ENCODE measurements around the gene FGGY.
"Not testable (repeated sequence)": the region's sequence is repeated elsewhere in the genome, so short reads cannot be mapped to it uniquely, and the experiment has no call there.

The FGGY gene

DNA sequence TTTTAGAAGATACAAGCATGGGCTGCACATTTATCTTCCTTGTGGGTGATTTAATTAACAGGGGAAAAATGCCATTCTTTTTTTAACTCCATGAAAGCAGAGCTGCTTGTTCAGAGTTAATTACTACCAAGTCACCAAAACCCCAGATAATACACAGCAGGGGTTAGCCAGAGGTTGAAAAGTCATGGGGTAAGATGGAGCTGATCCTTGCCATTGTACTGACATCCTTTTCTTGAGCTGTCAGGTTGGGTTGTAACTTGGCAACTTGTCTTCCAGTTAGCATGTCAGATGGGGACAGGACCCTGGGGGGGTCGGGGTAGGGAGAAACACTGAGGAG is 260.6 kb downstream of the FGGY start:
- no peak for DNase-seq

DNA sequence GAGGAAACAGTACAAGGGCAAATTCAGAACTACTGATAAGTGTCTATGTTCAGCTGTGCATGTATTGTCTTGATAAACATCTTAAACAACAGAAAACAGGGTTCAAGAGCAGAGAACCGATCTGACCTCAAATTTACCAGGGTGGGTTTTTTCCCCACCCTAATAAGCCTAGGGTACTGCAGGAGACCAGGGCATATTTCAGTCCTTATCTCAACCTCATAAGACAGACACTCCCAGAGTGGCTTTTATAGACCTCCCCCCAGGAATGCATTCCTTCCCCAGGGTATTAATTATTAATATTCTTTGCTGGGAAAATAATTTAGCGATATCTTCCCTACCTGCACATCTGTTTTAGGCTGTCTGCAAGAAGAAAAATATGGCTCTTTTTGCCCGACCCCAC is 261.7 kb downstream of the FGGY start:
- DNase-seq, result not testable (repeated sequence)

DNA sequence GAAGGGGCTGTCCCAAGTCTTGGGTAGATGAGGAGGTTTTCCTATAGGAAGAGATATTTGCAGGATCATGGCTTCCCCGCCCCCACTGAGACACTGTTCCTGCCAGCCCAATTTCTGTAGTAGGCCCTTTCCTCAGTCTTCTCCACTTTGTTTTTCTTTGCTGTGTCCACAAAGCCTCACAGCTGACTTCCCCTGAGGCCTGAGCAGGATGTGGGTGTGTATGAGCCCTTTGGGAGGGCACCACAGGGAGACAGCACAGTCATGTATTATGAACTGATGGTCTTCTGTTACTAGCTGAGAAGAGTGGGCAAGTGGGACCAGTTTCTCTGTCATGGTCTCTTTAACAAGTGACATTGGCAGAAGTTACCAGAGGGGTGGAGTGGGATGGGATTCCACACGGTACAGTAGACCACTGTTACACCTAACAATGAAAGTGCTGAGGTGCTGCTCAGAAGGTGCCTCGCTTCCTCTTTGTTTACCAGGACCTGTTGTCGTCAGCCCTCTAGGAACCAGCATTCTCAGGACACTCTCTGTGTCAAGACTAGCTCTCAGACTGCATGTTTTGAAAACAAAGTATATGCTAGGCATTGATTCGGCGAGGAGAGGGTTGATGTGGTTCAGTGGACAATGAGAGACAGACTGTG is 264.0 kb downstream of the FGGY start:
- DNase-seq, result no peak

DNA sequence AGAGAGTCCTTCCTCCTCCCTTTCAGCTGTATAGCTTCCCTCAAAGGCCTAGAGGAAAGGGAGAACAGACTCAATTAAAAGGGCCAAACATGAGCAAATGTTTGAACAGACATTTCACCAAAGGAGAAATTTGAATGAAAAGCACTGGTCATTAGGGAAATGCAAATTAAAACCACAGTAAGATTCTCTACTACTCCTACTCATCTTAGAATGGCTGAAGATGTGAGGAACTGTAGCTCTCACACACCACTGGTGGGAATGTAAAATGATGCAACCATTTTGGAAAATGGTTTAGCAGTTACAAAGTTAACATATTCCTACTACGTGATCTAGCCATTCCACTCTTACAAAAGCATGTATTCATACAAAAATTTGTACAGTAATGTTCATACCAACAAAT is 264.9 kb downstream of the FGGY start:
- no peak for DNase-seq

DNA sequence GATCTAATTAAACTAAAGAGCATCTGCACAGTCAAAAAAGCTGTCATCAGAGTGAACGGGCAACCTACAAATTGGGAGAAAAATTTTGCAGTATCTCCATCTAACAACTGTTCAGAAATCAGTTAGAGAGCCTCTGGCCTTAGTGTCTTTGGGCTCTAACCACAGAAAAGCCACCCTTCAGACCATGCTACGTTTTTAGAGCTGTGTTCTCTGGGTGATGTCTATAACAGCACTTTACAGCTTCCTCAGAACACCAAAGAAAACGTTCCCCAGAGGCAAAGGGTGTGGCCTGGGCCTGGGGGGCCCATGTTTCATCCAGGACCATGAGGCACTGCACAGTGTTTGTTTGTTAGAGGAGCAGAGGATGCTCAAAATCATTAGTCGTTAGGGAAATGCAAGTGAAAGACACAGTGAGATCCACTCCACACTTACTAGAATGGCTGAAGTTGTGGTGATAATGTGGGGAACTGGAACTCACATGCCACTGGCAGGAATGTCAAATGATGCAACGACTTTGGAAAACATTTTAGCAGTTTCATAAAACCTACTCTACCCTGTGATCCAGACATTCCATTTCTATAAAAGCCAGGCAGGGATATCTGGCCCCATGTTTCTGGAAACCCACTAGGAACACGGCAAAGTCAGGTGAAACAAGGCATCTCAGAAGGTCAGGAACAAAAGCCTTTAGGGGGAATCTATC is 267.4 kb downstream of the FGGY start:
- DNase-seq, result no peak

DNA sequence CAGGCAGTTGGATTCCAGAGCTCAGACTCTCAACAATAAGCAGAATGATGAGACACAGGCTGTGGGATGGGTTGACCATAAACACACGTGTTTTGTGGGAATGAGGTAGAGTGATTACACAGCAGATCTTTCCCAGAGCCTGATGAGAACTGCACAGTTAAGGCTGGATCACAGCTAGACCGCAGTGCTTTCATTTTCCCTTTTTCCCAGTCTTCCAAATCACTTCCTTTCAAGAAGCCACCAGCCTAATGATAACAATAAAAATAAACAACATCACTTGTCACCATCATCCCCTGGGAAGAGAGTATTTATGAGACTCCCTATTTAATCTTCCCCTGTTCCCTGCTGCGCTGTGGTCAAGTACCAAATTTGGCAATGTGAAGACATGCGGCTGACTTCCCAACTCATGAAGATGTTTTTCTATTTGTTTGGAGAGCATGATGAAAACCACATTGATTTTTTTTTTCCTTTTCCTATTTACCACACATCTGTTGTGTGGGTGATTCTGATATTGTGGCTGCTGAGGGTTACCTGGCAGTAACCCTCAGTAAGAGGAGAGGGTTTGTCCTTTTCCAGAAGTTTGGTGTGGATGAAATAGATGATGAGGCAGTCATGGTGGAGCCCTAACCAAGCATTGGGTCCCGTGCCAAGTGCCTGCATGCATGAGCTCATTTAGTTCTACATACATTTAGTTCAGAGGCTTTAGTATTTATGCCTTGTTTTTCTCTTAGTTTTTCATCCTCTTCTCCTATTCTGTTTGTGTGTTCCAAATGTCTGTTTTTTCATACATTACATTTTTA is 268.9 kb downstream of the FGGY start:
- no peak for DNase-seq

DNA sequence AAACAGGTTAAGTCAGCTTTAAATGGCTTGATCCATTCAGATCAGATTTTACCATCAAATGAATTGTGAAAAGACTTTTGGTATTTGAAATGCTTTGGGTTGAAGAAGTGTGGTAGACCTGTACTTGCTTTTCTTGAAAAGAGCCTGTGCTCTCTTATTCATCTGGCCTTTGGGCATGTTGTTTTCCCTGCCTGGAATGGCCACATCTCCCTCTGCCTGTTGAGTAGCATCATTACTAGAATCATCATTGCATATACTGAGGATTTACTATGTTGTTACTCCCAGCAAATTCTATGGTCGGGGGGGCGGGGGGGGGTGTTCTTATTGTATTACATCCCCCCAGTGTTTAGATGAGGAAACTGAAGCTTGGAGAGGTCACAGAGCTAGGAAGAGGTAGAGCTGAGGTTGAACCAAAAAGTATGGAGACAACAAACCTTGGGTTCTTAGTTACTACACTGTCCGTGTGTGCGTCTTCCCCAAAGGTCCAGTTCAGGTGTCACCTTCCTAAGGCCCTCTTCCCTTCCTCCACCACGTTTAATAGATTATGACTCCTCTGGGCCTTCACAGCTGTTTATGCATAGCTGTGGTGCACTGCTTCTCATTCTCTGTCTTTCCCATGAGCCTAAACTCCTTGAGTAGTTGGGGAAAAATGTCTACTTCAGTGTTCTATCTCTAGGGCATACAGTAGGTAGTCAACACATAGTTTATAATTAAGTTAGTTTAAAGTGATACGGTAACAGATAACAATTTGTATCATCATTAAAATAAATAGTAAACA is 271.5 kb downstream of the FGGY start:
- no peak for DNase-seq

DNA sequence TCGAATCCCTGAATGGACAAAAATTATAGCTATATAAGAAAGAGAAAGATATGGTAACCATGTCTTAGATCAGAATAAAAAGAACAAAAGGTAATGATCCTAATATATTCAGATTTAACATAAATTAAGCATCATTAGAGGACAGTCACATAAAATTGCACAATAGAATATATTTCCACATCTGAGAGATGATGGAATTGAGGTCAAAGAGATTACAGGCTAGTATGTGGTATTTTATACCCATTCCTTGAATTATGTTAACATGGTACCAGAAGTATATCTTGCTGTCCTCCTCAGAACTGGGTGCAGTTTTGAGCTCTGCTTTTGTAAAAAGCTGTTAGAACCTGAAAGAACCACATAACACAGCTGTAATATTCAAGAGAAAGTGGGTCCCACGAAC is 272.3 kb downstream of the FGGY start:
- no peak for DNase-seq

DNA sequence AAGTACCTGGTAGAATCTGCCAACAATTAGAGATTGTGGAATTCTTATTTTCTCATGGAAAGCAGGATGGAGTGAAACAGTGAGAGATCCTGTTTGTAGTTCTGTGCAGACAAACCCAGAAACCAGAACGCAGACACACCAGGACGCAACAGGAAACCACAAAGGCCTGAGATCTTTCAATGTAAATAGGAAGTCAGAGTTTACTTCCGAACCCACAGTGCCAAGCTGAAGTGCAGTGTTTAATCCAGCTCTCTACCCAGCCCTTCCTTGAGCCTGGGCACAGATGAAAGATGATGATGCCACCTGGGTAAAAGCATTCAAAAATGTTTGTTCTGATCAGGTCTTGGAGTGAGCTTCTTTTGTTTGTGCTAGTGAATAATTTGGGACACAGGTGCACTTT is 273.6 kb downstream of the FGGY start:
- DNase-seq, result peak; percentile 37

DNA sequence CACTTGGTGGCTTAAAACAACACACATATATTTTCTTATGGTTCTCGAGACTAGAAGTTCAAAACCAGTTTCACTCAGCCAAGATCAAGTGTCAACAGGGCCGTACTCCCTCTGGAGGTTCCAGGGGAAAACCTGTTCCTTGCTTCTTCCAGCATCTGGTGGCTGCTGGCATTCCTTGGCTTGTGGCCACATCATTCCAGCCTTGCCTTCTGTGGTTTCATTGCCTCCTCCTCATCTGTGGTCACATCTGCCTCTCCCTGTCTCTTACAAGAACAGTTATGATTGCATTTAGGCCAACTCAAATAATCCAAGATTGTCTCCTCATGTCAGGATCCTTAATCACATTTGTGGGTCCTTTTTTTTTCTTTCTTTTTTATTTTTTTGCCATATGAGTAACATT is 277.2 kb downstream of the FGGY start:
- no peak for DNase-seq

DNA sequence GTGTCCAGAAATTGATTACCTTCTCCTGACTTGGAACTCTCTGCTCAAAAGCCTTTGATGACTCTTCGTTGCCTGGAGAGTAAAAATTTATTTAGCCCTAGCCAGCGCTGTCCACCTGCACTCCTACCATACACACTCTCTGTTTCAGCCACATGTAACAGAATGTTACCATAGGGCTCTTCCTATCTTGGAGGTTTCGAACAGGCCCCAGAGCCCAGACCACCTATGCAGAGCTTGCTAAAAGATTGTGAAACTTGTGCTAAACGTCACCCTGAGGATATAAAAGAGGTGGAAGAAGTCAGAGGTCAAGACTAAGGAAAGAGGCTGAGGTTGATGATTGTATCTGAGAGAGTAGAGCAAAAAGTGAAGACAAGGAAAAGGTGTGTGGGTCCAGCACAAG is 280.9 kb downstream of the FGGY start:
- DNase-seq, result no peak

DNA sequence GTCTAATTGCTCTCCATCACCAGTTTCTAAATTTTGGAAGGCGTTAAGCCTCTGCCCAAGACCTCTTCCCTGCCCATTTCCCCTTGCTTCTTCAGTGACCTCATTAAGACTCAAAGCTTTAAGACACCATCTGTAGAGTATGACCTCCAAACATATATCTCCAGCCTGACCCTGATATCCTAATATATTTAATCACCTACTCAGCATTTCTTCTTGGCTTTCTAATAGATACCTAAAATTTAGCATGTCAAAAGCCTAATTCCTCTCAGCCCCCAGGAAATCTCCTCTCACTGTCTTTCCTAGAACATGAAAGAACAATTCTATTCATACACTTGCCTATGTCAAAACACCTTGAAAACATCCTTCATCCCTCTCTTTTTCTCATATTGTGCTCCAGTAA is 282.3 kb downstream of the FGGY start:
- no peak for DNase-seq

DNA sequence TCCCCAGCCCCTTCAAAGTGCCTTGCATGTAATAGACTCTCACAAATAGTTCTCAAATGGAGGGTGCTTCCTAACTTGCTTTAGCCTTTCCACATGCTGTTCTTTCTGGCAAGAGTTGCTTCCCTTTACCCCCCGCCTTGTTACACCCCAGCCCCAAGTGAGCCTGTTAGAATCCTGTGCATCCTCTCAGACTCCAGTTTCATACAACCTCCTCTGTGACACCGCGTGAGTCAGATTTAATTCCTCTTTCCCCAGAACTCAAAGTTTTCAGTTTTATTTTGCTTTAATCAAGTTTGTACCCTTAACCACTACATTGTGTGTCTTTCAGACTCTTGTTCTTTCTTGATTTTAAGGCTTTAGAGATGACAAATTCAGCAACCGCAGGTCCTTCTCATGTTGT is 283.4 kb downstream of the FGGY start:
- DNase-seq, result no peak

DNA sequence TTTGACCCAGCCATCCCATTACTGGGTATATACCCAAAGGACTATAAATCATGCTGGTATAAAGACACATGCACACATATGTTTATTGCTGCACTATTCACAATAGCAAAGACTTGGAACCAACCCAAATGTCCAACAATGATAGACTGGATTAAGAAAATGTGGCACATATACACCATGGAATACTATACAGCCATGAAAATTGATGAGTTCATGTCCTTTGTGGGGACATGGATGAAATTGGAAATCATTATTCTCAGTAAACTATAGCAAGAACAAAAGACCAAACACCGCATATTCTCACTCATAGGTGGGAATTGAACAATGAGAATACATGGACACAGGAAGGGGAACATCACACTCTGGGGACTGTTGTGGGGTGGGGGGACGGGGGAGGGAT is 295.5 kb downstream of the FGGY start:
- not testable (repeated sequence) for DNase-seq

DNA sequence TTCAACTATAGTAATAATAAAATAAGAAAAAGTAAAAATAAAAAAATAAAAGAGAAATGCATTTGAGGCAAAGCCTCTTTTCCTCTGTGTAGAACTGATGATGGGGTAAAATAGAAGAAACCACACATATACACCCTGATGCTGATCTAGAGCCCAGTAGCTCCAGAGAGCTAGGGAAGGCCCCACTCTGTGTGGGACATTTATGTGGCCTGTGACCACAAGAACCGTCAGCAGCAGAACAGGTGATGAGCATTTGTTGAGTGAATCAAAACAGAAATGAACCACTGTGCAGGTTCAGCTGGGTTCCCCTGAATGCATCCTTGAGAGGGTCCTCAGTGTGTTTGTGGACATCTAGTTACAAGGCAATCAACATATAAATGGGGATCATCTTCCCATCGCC is 296.0 kb downstream of the FGGY start:
- no peak for DNase-seq

DNA sequence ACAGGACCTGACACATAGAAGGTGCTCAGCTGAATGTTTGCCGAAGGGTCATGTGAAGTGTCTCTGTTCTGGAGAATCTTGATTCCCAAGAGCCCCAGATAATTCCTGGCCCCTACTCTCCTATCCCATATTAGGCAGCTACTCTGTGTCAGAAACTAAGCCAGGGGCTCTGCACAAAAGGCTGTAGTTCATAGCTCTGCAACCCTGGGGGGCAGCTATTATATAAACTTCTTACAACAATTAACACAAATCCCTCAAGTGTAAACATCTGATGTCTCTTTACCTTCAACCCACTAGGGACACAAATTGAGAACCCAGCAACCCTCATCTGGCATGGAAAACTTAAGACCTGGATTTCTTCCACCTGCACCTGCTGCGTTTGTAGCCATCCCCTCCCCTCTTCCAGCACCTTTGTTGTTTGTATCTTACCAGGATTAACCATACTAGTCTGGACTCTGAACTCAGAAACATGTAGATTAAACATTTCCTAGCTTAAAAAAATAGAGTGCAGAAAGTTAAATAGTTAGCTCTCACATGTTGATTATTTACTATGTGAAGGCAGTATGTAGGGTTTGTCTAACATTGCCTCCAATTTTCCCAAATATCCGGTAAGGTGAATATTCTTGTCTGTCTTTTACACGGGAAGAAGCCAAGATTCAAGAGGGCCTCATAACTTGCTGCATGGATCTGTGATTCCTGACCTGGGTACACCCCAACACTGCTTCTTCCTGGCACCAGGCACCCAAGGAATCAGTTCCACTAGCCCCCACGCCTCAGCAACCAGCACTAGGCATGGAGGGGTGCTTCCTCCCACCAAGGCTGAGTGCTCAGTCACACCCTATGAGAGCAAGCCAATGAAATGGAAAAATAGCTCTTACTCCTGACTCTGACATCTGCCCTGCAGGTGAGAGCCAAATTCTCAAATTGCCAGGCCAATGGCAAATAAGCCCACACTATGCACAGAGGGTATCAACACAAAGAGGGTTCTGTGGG is 297.2 kb downstream of the FGGY start:
- no peak for DNase-seq

DNA sequence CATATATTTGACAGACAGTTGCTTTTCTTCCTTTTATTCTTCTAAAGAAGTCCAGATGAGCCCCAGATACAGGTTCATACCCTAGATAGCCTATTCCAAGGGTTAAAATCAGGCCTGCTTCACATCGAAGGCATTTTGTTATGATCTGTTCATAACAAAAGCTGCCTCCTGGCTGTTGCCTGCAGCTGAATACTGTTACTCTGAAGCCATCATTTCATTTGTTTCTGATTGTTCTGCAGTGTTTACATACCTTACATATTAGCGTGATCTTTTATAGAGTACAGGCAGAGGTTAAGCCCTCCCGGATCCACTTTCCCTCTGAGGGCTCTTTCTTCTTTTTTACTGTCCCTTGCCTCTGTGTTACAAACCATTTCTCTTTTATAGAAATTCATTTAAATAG is 298.9 kb downstream of the FGGY start:
- no peak for DNase-seq

DNA sequence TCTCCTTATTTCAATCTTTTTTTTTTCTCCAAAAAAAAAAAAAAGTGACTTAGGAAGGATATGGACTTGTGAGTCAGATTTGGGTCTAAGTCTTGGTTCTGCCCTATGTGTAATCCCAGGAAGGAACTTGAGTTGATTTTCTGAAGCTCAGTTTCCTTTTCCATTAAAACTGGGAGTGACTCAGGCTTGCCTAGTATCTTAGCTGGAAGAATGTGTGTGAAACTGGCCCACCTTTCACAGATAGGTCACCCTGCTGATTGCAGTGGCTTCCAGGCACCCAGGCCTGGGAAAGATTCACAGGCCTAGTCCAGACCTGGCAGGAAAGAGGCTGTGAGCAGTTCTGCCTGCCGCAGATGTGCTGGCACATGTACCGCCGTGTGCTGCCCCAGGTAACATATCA is 299.5 kb downstream of the FGGY start:
- no peak for DNase-seq

DNA sequence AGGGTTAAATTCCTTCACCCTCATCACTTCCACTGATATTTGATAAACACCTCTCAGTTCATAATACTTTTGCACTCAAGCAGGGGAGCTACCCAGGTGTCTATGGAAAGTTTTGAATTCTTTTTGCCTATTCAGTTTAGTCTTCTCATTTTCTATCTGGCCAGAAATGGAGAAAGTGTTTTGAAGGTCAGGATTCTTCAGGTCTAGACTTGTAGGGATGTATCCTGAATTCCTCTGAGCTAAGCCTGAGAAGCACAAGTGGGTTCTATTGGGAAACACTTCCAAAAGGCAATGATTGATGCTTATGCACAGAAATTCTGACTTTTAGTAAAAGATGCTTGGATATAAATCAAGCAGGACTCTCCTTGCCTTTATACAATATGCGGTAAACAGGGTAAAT is 300.1 kb downstream of the FGGY start:
- no peak for DNase-seq

DNA sequence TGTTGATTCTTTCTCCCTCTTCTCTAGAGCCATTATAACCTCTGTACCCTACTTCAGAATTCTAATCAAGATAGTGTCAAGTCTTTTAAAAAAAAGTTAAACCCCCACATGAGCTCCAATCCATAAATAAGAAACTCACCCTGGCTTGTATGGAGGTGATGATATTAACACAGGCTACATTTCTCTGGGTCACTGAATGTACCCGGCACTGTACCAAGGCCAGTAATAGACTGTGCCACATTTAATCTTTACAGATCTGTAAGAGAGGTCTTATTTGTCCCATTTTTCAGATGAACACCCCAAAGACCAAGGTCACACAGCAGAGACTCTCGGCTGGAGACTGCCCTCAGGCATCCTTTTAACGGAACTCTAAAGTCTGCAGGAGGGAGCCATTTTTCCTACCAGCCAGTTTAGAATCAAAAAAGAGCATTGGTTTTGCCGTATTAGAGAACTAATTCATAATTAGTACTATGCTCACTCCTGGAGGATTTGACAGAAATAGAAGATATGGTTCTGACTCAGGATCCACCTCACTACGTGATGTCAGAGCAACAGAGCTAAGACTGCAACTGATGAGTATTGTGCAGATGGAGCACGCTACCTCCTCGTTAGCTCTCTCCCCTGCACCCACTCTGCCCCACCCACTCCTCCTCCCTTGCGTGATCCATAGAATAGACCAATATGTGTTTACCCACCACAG is 300.7 kb downstream of the FGGY start:
- DNase-seq, result no peak

DNA sequence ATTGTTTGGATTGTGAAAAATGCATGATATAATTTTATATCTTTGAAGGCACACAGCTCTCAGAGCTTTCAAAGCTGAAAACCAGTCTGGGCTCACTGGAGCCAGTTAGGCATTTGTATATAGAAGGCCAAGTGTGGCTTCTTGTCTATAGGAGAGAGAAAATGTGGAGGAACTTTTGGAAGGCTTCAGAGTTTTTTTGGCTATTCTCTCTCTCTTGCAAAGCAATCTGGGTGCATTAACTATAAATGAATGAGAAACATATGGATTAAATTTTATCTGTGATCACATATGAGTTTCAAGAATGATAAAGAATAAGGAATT is 301.2 kb downstream of the FGGY start:
- DNase-seq, result no peak

DNA sequence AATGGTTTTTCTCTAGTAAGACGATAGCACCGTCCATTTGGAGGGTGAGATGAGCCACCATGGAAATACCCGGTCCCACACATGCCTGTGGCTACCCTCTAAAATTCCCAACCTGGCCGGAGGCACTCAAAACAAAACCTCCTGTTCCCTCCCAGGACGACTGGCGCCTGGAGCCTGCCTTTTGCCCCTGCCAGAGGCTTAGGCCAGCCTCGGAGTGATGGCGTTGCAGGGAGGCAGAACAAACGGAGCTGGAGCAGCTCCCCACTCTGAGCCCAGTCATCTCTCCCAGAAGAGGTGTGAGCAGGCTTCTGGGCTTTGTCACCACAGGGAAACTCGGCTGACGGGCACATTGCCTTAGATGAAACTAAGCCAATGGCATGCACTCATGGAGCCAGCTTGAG is 304.1 kb downstream of the FGGY start:
- DNase-seq, result no peak

Data from NCI-H2107 (cell line).